Neural cell (in vitro differentiated cells): ENCODE results near the gene IFNLR1. TPM values are rescaled to one million over a fixed set of nuclear protein-coding genes. Genes with fewer than 3 reads are reported as not detected.

Experiments
- H2AFZ ChIP-seq: fragments of 200-600, 300-800 bp; sonication (generic), shearing (Covaris generic); 2 replicates; pipeline ENCODE4 v1.6.0; 2014; ENCODE audit warnings: low read depth, mild to moderate bottlenecking, antibody characterized with exemption, low read length, moderate library complexity
- H3F3A ChIP-seq: fragments of 200-600 bp; shearing (Covaris generic); 2 replicates; pipeline ENCODE4 v1.6.1; 2016; ENCODE audit warnings: mild to moderate bottlenecking, moderate library complexity, mixed read lengths, antibody characterized with exemption, low read length; ENCODE audit not compliant: insufficient read depth, poor library complexity, severe bottlenecking
- H3K27ac ChIP-seq: fragments of 200-600, 300-800 bp; sonication (generic), shearing (Covaris generic); 2 replicates; pipeline ENCODE4 v1.5.1; 2014; ENCODE audit warnings: mild to moderate bottlenecking, low read length, moderate library complexity
- H3K27me3 ChIP-seq: fragments of 300-800, 200-600 bp; sonication (generic), shearing (Covaris generic); 2 replicates; pipeline ENCODE4 v1.6.0; 2014; ENCODE audit warnings: mild to moderate bottlenecking, low read depth, low read length, moderate library complexity; ENCODE audit not compliant: insufficient read depth
- H3K36me3 ChIP-seq: fragments of 300-800, 200-600 bp; sonication (generic), shearing (Covaris generic); 2 replicates; pipeline ENCODE4 v1.5.1; 2014; ENCODE audit warnings: mild to moderate bottlenecking, antibody characterized with exemption, low read length, moderate library complexity; ENCODE audit not compliant: insufficient read depth
- H3K4me2 ChIP-seq: fragments of 300-800, 200-600 bp; sonication (generic), shearing (Covaris generic); 2 replicates; pipeline ENCODE4 v1.6.0; 2014; ENCODE audit warnings: mild to moderate bottlenecking, low read length
- H3K4me3 ChIP-seq: fragments of 300-800, 200-600 bp; sonication (generic), shearing (Covaris generic); 2 replicates; pipeline ENCODE4 v1.5.1; 2014; ENCODE audit warnings: mild to moderate bottlenecking, low read length, moderate library complexity
- H3K79me2 ChIP-seq: fragments of 200-600 bp; shearing (Covaris generic); replicated peaks from 2 replicates; pipeline ENCODE4 v1.6.0; 2014; ENCODE audit warnings: mild to moderate bottlenecking, low read length, moderate library complexity; ENCODE audit not compliant: insufficient read depth
- H3K9ac ChIP-seq: fragments of 300-800, 200-600 bp; sonication (generic), shearing (Covaris generic); 2 replicates; pipeline ENCODE4 v1.6.1; 2016; ENCODE audit warnings: mild to moderate bottlenecking, low read length, mixed read lengths
- H3K9me2 ChIP-seq: fragments of 200-600 bp; shearing (Covaris generic); 2 replicates; pipeline ENCODE4 v1.6.1; 2016; ENCODE audit warnings: mild to moderate bottlenecking, low read length, mixed read lengths; ENCODE audit not compliant: insufficient read depth
- H3K9me3 ChIP-seq: fragments of 200-600, 300-800 bp; sonication (generic), shearing (Covaris generic); 2 replicates; pipeline ENCODE4 v1.6.1; 2016; ENCODE audit warnings: mild to moderate bottlenecking, mixed run types, low read length, moderate library complexity, mixed read lengths
- H4K20me1 ChIP-seq: fragments of 200-600 bp; shearing (Covaris generic); 2 replicates; pipeline ENCODE4 v1.6.1; 2016; ENCODE audit warnings: mild to moderate bottlenecking, mixed run types; ENCODE audit not compliant: insufficient read depth
- CTCF ChIP-seq: fragments of 450-650 bp; IDR thresholded peaks from 2 replicates; pipeline ENCODE4 v1.5.1; 2014; ENCODE audit warnings: antibody characterized with exemption, mild to moderate bottlenecking, moderate library complexity; ENCODE audit not compliant: poor library complexity, severe bottlenecking
- EP300 ChIP-seq: fragments of 450-650 bp; conservative IDR thresholded peaks from 2 replicates; pipeline ENCODE4 v1.6.1; 2014; ENCODE audit warnings: antibody characterized with exemption, mild to moderate bottlenecking, moderate library complexity; ENCODE audit not compliant: poor library complexity, severe bottlenecking
- EZH2 ChIP-seq: fragments of 200-600, 300-800 bp; shearing (Covaris generic), sonication (generic); IDR thresholded peaks from 2 replicates; pipeline ENCODE4 v1.6.1; 2014; ENCODE audit warnings: antibody characterized with exemption, low read length, borderline replicate concordance, mild to moderate bottlenecking; ENCODE audit not compliant: insufficient read depth, poor library complexity, severe bottlenecking
- MXI1 ChIP-seq: fragments of 450-650 bp; conservative IDR thresholded peaks from 2 replicates; pipeline ENCODE4 v1.6.1; 2014; ENCODE audit warnings: antibody characterized with exemption, mild to moderate bottlenecking; ENCODE audit not compliant: poor library complexity, severe bottlenecking
- POLR2AphosphoS5 ChIP-seq: IDR thresholded peaks from 2 replicates; pipeline ENCODE4 v1.6.1; 2012
- RAD21 ChIP-seq: fragments of 450-650 bp; conservative IDR thresholded peaks from 2 replicates; pipeline ENCODE4 v1.6.1; 2014; ENCODE audit warnings: antibody characterized with exemption, mild to moderate bottlenecking, moderate library complexity
- REST ChIP-seq: IDR thresholded peaks from 2 replicates; pipeline ENCODE4 v1.6.1; 2012; ENCODE audit warnings: borderline replicate concordance
- SMC3 ChIP-seq: fragments of 450-650 bp; conservative IDR thresholded peaks from 2 replicates; pipeline ENCODE4 v1.6.1; 2014; ENCODE audit warnings: antibody characterized with exemption, mild to moderate bottlenecking, moderate library complexity; ENCODE audit not compliant: poor library complexity
- TAF1 ChIP-seq: IDR thresholded peaks from 2 replicates; pipeline ENCODE4 v1.6.1; 2012; ENCODE audit warnings: low read depth
- polyA plus RNA-seq: library from polyadenylated mRNA; depleted of rRNA; stranded (reverse); fragments of >200 nt; gene quantifications from 2 replicates; pipeline ENCODE4 v1.2.3, GENCODE V29; 2014

The IFNLR1 gene
- polyA plus RNA-seq, 1 donor from 2014 or later, result 0.32 TPM

GRCh38 chr1:24119859-24120756, 67.0 kb downstream of the IFNLR1 start:
- no peak overlapping the region for H3K4me2 ChIP-seq
- TF ChIP-seq POLR2AphosphoS5, result no peak
- no peak for TF ChIP-seq SMC3
- TF ChIP-seq TAF1, result no peak
- TF ChIP-seq REST, result no peak
- no peak for TF ChIP-seq CTCF
- TF ChIP-seq MXI1, result no peak
- TF ChIP-seq RAD21, result no peak
- TF ChIP-seq EZH2, result no peak
- no peak for TF ChIP-seq EP300
- H3K9ac ChIP-seq, result no peak overlapping the region
- H2AFZ ChIP-seq, result no peak overlapping the region
- no peaks in the 10 kb centered on the region for H3K9me2 ChIP-seq
- no peaks in the 10 kb centered on the region for H3K36me3 ChIP-seq
- H4K20me1 ChIP-seq, result no peaks in the 10 kb centered on the region
- H3K79me2 ChIP-seq, result no peaks in the 10 kb centered on the region
- H3F3A ChIP-seq, result no peaks in the 10 kb centered on the region
- no peak overlapping the region for H3K4me3 ChIP-seq
- H3K9me3 ChIP-seq, result no peaks in the 10 kb centered on the region
- no peak overlapping the region for H3K27ac ChIP-seq
- H3K27me3 ChIP-seq, result no peaks in the 10 kb centered on the region

GRCh38 chr1:24119489-24119858, 67.6 kb downstream of the IFNLR1 start:
- TF ChIP-seq POLR2AphosphoS5, result no peak
- no peak for TF ChIP-seq REST
- TF ChIP-seq EZH2, result no peak
- TF ChIP-seq CTCF, result no peak
- TF ChIP-seq SMC3, result no peak
- TF ChIP-seq RAD21, result no peak
- no peak for TF ChIP-seq MXI1
- TF ChIP-seq EP300, result no peak
- Histone ChIP-seq H3K4me2 (no peak overlapping the region), H3K36me3 (no peaks in the 10 kb centered on the region), H3K4me3 (no peak overlapping the region), H3K27ac (no peak overlapping the region), H3K79me2 (no peaks in the 10 kb centered on the region), H4K20me1 (no peaks in the 10 kb centered on the region), H3K9ac (no peak overlapping the region), H2AFZ (no peak overlapping the region), H3K9me2 (no peaks in the 10 kb centered on the region), H3F3A (no peaks in the 10 kb centered on the region), H3K9me3 (no peaks in the 10 kb centered on the region), H3K27me3 (no peaks in the 10 kb centered on the region)
